Left lung (tissue), 10 donors: ENCODE results near the gene SQSTM1. TPM values are rescaled to one million over a fixed set of nuclear protein-coding genes. Genes with fewer than 3 reads are reported as not detected.

Source experiments
- ATAC-seq: fragments of 200-7000 bp; cut with Tn5 transposase; one replicate; pipeline ENCODE4 v1.9.1; 2020; ENCODE audit warnings: moderate library complexity
- DNase-seq, 4 donors: peaks; one replicate each; pipeline ENCODE4 v3.0.0-alpha.2; 2013 to 2020
- H3K27ac ChIP-seq, 2 donors: fragments of 200-600 bp; sonication (generic) in 1 of 2; one replicate each; pipeline versions ENCODE4 v1.5.0 to v1.8.0; 2020 to 2021
- H3K27me3 ChIP-seq, 2 donors: fragments of 200-600 bp; sonication (generic) in 1 of 2; one replicate each; pipeline versions ENCODE4 v1.5.0 to v1.8.0; 2020 to 2021
- H3K36me3 ChIP-seq, 2 donors: fragments of 200-600 bp; sonication (generic) in 1 of 2; one replicate each; pipeline versions ENCODE4 v1.5.0 to v1.8.0; 2020 to 2021
- H3K4me1 ChIP-seq, 2 donors: fragments of 200-600 bp; one replicate each; pipeline ENCODE4 v1.8.0; 2021
- H3K4me3 ChIP-seq, 2 donors: fragments of 200-600 bp; sonication (generic) in 1 of 2; one replicate each; pipeline versions ENCODE4 v1.5.0 to v1.8.0; 2020 to 2021; ENCODE audit warnings: mild to moderate bottlenecking in 1 of 2
- H3K9me3 ChIP-seq, 2 donors: fragments of 200-600 bp; sonication (generic) in 1 of 2; one replicate each; pipeline versions ENCODE4 v1.5.0 to v1.8.0; 2020 to 2021
- intact Hi-C, 2 donors: fragments of 100-400 bp; cut with DNase I; formaldehyde crosslinking; loops; one replicate each; pipeline versions ENCODE4 v1.11.2 to v1.14.2; 2022
- polyA plus RNA-seq, 6 donors: library from polyadenylated mRNA; unstranded; fragments of 120-200 nt; gene quantifications; one replicate each; pipeline ENCODE4 v1.2.1, GENCODE V29; 2013; ENCODE audit not compliant: insufficient read length in 6 of 6
- total RNA-seq, 2 donors: library from RNA; stranded (reverse); fragmentation: NEBNext Ultra II Directional; extraction: Animal tissue kit (Norgen Biotek cat#: 25700); gene quantifications; one replicate each; pipeline ENCODE4 v1.2.1, GENCODE V29; 2021
- TF ChIP-seq, protein P1 (sequence below), 2 donors: fragments of 200-600 bp; sonication (generic) in 1 of 2; IDR thresholded peaks; one replicate each; pipeline versions ENCODE4 v1.5.0 to v1.8.0; 2021; ENCODE audit warnings: antibody characterized with exemption in 2 of 2
- donor health status: DM: no; HTN: yes; CAD: no.
- donor health status: DM: no; HTN: no; CAD: no.

SQSTM1 gene
- total and polyA plus RNA-seq, 8 donors, result 78.2 to 637 (median 95.6) TPM

DNA sequence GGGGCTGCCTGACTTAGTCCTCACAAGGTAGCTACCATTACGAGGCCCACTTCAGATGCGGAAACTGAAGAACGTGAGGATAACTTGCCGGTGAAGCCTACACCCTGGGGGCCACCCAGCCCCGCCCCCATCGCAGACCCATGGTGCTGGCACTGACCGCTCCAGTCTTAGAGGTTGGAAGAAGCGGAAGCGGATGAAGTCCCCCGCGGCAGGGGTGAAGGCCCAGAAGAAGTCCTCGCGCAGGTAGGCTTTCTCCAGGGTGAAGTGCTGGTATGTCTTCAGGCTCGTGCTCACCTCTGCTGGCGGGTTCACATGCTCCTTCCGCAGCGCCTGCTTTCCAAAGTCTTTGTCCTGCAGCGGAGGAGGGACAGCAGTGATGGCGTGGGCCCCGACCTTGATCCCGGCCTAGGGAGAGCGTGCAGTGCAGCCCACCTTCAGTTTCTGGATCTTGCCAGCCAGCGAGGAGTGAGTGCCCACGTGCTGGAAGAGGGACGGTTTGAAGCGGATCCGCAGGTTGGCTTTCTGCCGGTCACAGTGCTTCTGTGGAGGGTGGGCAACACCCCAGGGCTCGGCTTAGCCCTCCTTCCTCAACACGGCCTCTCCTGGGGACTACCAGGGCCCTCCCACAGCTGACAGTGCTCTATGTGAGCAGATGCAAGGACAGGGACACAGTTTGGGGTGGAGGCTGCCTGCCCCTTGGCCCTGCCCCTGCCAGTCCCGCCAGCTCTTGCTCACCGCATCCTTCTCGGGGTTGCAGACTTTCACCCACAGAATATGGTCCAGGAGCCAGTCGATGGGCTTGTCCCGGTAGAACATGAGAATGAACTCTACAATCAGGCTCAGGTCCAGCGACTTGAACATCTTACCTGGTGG lies 21.7 kb upstream of the SQSTM1 start:
- H3K27ac ChIP-seq, result no peak overlapping the region
- peaks cover 20 to 56% of the 10 kb centered on the region in 2 donors for H3K4me1 ChIP-seq
- peaks cover 0 to 47% of the 10 kb centered on the region in 2 donors for H3K36me3 ChIP-seq
- peak in 1 of 4 donors; percentile 72 for DNase-seq
- intact Hi-C loops, result loop anchor here in 1 of 2 donors (5.0 kb wide), 1 partner anchor 37 kb away; no protein-coding TSS in a partner anchor
- TF ChIP-seq, protein P1, sequence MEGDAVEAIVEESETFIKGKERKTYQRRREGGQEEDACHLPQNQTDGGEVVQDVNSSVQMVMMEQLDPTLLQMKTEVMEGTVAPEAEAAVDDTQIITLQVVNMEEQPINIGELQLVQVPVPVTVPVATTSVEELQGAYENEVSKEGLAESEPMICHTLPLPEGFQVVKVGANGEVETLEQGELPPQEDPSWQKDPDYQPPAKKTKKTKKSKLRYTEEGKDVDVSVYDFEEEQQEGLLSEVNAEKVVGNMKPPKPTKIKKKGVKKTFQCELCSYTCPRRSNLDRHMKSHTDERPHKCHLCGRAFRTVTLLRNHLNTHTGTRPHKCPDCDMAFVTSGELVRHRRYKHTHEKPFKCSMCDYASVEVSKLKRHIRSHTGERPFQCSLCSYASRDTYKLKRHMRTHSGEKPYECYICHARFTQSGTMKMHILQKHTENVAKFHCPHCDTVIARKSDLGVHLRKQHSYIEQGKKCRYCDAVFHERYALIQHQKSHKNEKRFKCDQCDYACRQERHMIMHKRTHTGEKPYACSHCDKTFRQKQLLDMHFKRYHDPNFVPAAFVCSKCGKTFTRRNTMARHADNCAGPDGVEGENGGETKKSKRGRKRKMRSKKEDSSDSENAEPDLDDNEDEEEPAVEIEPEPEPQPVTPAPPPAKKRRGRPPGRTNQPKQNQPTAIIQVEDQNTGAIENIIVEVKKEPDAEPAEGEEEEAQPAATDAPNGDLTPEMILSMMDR (IDR thresholded peaks at IDR 0.05), result no peak
- H3K4me3 ChIP-seq, result no peak overlapping the region
- H3K27me3 ChIP-seq, result no peaks in the 10 kb centered on the region
- no peaks in the 10 kb centered on the region for H3K9me3 ChIP-seq
- no peak for ATAC-seq

DNA sequence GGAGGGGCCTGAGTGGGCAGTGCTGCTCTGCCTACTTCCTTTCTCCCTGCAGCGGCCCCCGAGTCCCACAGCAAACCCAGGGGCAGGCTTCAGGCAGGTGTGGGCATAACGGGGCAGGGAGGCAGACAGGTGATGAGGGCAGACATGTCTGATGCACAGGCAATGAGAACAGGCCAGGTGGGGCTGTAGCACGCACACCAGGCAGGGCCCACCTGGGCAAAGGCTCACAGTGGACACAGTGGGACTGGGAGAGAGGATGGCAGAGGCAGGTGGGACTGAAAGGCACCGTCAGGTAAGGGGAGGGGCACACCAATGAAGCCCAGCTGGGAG lies 21.1 kb upstream of the SQSTM1 start:
- intact Hi-C loops, result loop anchor here in 1 of 2 donors (5.0 kb wide), 1 partner anchor 37 kb away; no protein-coding TSS in a partner anchor
- TF ChIP-seq, protein P1 (IDR thresholded peaks at IDR 0.05), result no peak

DNA sequence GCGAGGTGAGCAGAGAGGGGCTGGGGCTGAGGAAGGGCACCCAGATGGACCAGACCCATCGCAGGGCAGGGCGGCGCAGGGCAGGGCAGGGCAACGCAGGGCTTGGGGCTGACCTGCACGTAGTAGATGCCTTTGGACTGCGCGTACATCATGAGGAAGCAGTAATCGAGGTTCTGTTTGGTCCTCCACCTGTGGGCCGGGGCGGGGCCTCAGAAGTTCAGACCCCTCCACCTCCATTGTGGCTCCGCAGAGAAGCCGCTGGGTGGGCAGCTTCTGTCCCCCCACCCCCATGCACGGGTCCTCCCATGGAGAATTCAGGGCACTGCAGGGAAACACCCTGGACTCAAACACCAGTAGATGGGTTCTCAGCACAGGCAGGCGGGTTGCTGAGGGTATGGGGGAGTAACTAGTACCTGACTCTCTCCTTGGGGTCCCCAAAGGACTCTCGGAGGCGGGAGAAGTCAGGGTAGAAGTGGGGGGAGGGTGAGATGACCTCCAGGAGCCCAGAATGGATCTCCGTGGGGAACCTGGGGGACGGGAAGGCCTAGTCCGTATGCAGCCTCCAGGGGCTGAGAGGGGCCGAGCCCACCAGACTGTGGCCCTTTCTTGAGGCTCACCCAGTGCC lies 20.5 kb upstream of the SQSTM1 start:
- Histone ChIP-seq H3K4me3 (no peak overlapping the region), H3K27ac (no peak overlapping the region), H3K9me3 (no peaks in the 10 kb centered on the region), H3K27me3 (no peaks in the 10 kb centered on the region), H3K4me1 (peaks cover 12 to 56% of the 10 kb centered on the region in 2 donors), H3K36me3 (peaks cover 0 to 47% of the 10 kb centered on the region in 2 donors)
- TF ChIP-seq, protein P1 (IDR thresholded peaks at IDR 0.05), result no peak
- DNase-seq, result peak in 1 of 4 donors; percentile 68
- intact Hi-C loops, result no loop called here
- ATAC-seq, result no peak

More for the DNA sequence above, 21.1 kb upstream of the SQSTM1 start:
- no peak for ATAC-seq
- peak in 1 of 4 donors; percentile 38 for DNase-seq
- H3K9me3 ChIP-seq, result no peaks in the 10 kb centered on the region
- H3K27ac ChIP-seq, result no peak overlapping the region
- no peak overlapping the region for H3K4me3 ChIP-seq
- peaks cover 0 to 47% of the 10 kb centered on the region in 2 donors for H3K36me3 ChIP-seq
- H3K27me3 ChIP-seq, result no peaks in the 10 kb centered on the region
- H3K4me1 ChIP-seq, result peaks cover 14 to 56% of the 10 kb centered on the region in 2 donors

DNA sequence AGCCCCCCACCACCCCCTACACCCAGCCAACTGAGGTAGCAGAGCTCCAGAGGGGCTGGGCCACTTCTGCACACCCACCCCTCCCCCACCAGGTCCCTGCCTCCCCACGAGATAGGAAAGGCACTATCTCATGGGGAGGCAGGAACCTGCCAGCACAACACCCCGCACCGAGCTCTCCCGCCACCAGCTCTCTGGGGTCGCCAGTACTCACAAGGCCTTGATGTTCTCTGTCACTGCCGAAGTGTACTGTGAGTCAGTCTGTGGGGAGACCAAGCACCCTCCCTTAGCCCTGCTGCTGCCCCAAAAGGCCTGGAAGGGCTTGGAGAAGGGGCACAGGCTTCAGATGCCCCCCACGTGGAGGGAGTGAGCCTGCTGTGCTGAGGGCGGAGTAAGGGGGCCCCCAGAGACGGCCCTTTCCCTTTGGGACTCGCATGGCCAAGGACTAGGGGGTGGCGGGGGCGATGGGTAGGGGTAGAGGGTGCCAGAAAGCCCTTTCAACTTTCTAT lies 20.0 kb upstream of the SQSTM1 start:
- H3K4me3 ChIP-seq, result no peak overlapping the region
- ATAC-seq (no peak), DNase-seq (no peak)
- intact Hi-C loops, result no loop called here
- H3K36me3 ChIP-seq, result peaks cover 0 to 47% of the 10 kb centered on the region in 2 donors
- H3K9me3 ChIP-seq, result no peaks in the 10 kb centered on the region
- H3K27me3 ChIP-seq, result no peaks in the 10 kb centered on the region
- H3K27ac ChIP-seq, result no peak overlapping the region
- H3K4me1 ChIP-seq, result peaks cover 13 to 56% of the 10 kb centered on the region in 2 donors
- TF ChIP-seq, protein P1 (IDR thresholded peaks at IDR 0.05), result no peak
